Mesendoderm (in vitro differentiated cells): ENCODE results near the gene FAM221A. TPM values are rescaled to one million over a fixed set of nuclear protein-coding genes. Genes with fewer than 3 reads are reported as not detected.

Source experiments
- DNase-seq: peaks from one replicate; pipeline ENCODE4 v3.0.0; 2013
- H2AK5ac ChIP-seq: 2 replicates; pipeline ENCODE4 v1.6.1; 2013; ENCODE audit warnings: low read length, inconsistent platforms
- H2BK120ac ChIP-seq: 2 replicates; pipeline ENCODE4 v1.6.1; 2013; ENCODE audit warnings: low read depth, mild to moderate bottlenecking, low read length, moderate library complexity, mixed read lengths
- H2BK15ac ChIP-seq: replicated peaks from 2 replicates; pipeline ENCODE4 v1.6.1; 2013; ENCODE audit warnings: low read depth, mild to moderate bottlenecking, moderate library complexity
- H2BK5ac ChIP-seq: 2 replicates; pipeline ENCODE4 v1.6.1; 2013; ENCODE audit warnings: low read length, inconsistent platforms
- H3K18ac ChIP-seq: 2 replicates; pipeline ENCODE4 v1.6.1; 2013; ENCODE audit warnings: mild to moderate bottlenecking, low read length, mixed read lengths
- H3K23ac ChIP-seq: one replicate; pipeline ENCODE4 v1.6.1; 2013; ENCODE audit warnings: low read length
- H3K27ac ChIP-seq: 2 replicates; pipeline ENCODE4 v1.5.1; 2013; ENCODE audit warnings: low read depth, mild to moderate bottlenecking, inconsistent platforms, low read length, moderate library complexity
- H3K27me3 ChIP-seq: 2 replicates; pipeline ENCODE4 v1.6.1; 2013; ENCODE audit warnings: low read length, control low read depth, mild to moderate bottlenecking, inconsistent platforms; ENCODE audit not compliant: insufficient read depth, poor library complexity
- H3K36me3 ChIP-seq: 2 replicates; pipeline ENCODE4 v1.6.1; 2013; ENCODE audit warnings: low read length, inconsistent platforms; ENCODE audit not compliant: control insufficient read depth, insufficient read depth
- H3K4ac ChIP-seq: one replicate; pipeline ENCODE4 v1.6.1; 2013; ENCODE audit warnings: low read depth, mild to moderate bottlenecking, low read length, moderate library complexity
- H3K4me1 ChIP-seq: 2 replicates; pipeline ENCODE4 v1.6.1; 2013; ENCODE audit warnings: low read depth, low read length, inconsistent platforms; ENCODE audit not compliant: control insufficient read depth
- H3K4me2 ChIP-seq: 2 replicates; pipeline ENCODE4 v1.6.1; 2013; ENCODE audit warnings: low read length
- H3K4me3 ChIP-seq: 2 replicates; pipeline ENCODE4 v1.5.1; 2013; ENCODE audit warnings: mild to moderate bottlenecking, low read length
- H3K56ac ChIP-seq: one replicate; pipeline ENCODE4 v1.6.1; 2013; ENCODE audit warnings: low read length
- H3K79me1 ChIP-seq: 2 replicates; pipeline ENCODE4 v1.6.1; 2013; ENCODE audit warnings: low read length, inconsistent platforms
- H3K79me2 ChIP-seq: 2 replicates; pipeline ENCODE4 v1.6.1; 2013; ENCODE audit warnings: mild to moderate bottlenecking, low read length; ENCODE audit not compliant: control insufficient read depth, insufficient read depth
- H3K9ac ChIP-seq: 2 replicates; pipeline ENCODE4 v1.6.1; 2013; ENCODE audit warnings: low read length, inconsistent platforms
- H4K5ac ChIP-seq: one replicate; pipeline ENCODE4 v1.6.1; 2013; ENCODE audit warnings: low read length
- H4K8ac ChIP-seq: one replicate; pipeline ENCODE4 v1.6.1; 2013; ENCODE audit warnings: low read depth, mild to moderate bottlenecking, control low read depth, low read length, moderate library complexity
- WGBS: extraction: QIAGEN DNeasy Blood & Tissue Kit; methylation state at CpG from one replicate; pipeline ENCODE4 v1.1.7; 2013; ENCODE audit warnings: low lambda C conversion rate, missing lambda C conversion rate; ENCODE audit not compliant: insufficient coverage; ENCODE audit errors: extremely low coverage; 5-methylcytosine and 5-hydroxymethylcytosine counted together
- small RNA-seq: library from polyadenylated mRNA; stranded (forward); fragments of <200 nt; extraction: miRNeasy Mini kit (QIAGEN cat#:217004); gene quantifications from one replicate; pipeline ENCODE3, GENCODE V24; 2013; ENCODE audit not compliant: insufficient read depth

FAM221A gene

GRCh38 chr7:23743226-23743625 lies 63.2 kb downstream of the FAM221A start:
- H3K18ac ChIP-seq: no peak overlapping the region
- no peaks in the 10 kb centered on the region for H3K79me2 ChIP-seq
- no peak overlapping the region for H3K4me3 ChIP-seq
- H3K4me1 ChIP-seq: no peaks in the 10 kb centered on the region
- H2AK5ac ChIP-seq: no peak overlapping the region
- no peak overlapping the region for H4K8ac ChIP-seq
- no peak overlapping the region for H4K5ac ChIP-seq
- H3K36me3 ChIP-seq: no peaks in the 10 kb centered on the region
- H2BK5ac ChIP-seq: no peak overlapping the region
- peak; percentile 21 for DNase-seq
- H2BK15ac ChIP-seq: no peak overlapping the region
- no peaks in the 10 kb centered on the region for H3K79me1 ChIP-seq
- H3K4ac ChIP-seq: no peak overlapping the region
- no peak overlapping the region for H3K56ac ChIP-seq
- H3K23ac ChIP-seq: no peak overlapping the region
- no peak overlapping the region for H3K9ac ChIP-seq
- no peak overlapping the region for H2BK120ac ChIP-seq
- H3K4me2 ChIP-seq: no peak overlapping the region
- H3K27me3 ChIP-seq: no peaks in the 10 kb centered on the region
- H3K27ac ChIP-seq: no peak overlapping the region
- no CpG with 5 or more reads among the region's 4 CpGs for WGBS

- Histone ChIP-seq H3K4me3 (no peak overlapping the region), H2BK5ac (no peak overlapping the region), H3K36me3 (no peaks in the 10 kb centered on the region), H3K79me2 (no peaks in the 10 kb centered on the region), H4K5ac (no peak overlapping the region), H3K9ac (no peak overlapping the region), H2BK120ac (no peak overlapping the region), H3K18ac (no peak overlapping the region), H3K4me2 (no peak overlapping the region), H2BK15ac (no peak overlapping the region), H2AK5ac (no peak overlapping the region), H4K8ac (no peak overlapping the region), H3K4me1 (no peaks in the 10 kb centered on the region), H3K23ac (no peak overlapping the region), H3K27me3 (no peaks in the 10 kb centered on the region), H3K4ac (no peak overlapping the region), H3K27ac (no peak overlapping the region), H3K56ac (no peak overlapping the region), H3K79me1 (no peaks in the 10 kb centered on the region)
- WGBS: no CpG with 5 or more reads among the region's 1 CpG
- DNase-seq: no peak
Observed at GRCh38 chr7:23746629-23747028, 66.6 kb downstream of the FAM221A start.

GRCh38 chr7:23751852-23752251 lies 71.9 kb downstream of the FAM221A start:
- DNase-seq: no peak
- H2BK120ac ChIP-seq: no peak overlapping the region
- H2BK5ac ChIP-seq: no peak overlapping the region
- no peak overlapping the region for H3K27ac ChIP-seq
- no CpG with 5 or more reads among the region's 1 CpG for WGBS
- H2BK15ac ChIP-seq: no peak overlapping the region
- no peaks in the 10 kb centered on the region for H3K27me3 ChIP-seq
- H4K8ac ChIP-seq: no peak overlapping the region
- H3K36me3 ChIP-seq: no peaks in the 10 kb centered on the region
- H3K4me3 ChIP-seq: no peak overlapping the region
- H3K4me1 ChIP-seq: no peaks in the 10 kb centered on the region
- no peak overlapping the region for H3K18ac ChIP-seq
- H3K79me2 ChIP-seq: no peaks in the 10 kb centered on the region
- no peak overlapping the region for H3K56ac ChIP-seq
- H4K5ac ChIP-seq: no peak overlapping the region
- H3K4me2 ChIP-seq: no peak overlapping the region
- no peaks in the 10 kb centered on the region for H3K79me1 ChIP-seq
- no peak overlapping the region for H3K9ac ChIP-seq
- no peak overlapping the region for H3K4ac ChIP-seq
- no peak overlapping the region for H2AK5ac ChIP-seq
- no peak overlapping the region for H3K23ac ChIP-seq

Small RNAs within 50 kb of the gene (small RNA-seq; reads per million reads assigned to genes)
- gene AC006026.2: not detected
